IMR-90 (cell line): ENCODE results near the gene GNAT3.

Source experiments
- BHLHE40 ChIP-seq: fragments of 150-350 bp; IDR thresholded peaks from 2 replicates; pipeline ENCODE4 v1.6.1; 2016; ENCODE audit warnings: mild to moderate bottlenecking, low read depth, low read length
- CHD1 ChIP-seq: IDR thresholded peaks from 2 replicates; pipeline ENCODE4 v1.6.1; 2012; ENCODE audit warnings: low read depth, low read length, improper control_type of control experiment
- ELK1 ChIP-seq: fragments of 150-350 bp; IDR thresholded peaks from 2 replicates; pipeline ENCODE4 v1.6.1; 2016; ENCODE audit warnings: low read depth, mild to moderate bottlenecking, low read length, moderate library complexity, borderline replicate concordance
- MAFK ChIP-seq: IDR thresholded peaks from 2 replicates; pipeline ENCODE4 v1.6.1; 2012; ENCODE audit warnings: low read depth, low read length, improper control_type of control experiment
- MAZ ChIP-seq: IDR thresholded peaks from 2 replicates; pipeline ENCODE4 v1.6.1; 2012; ENCODE audit warnings: low read depth, mild to moderate bottlenecking, low read length, improper control_type of control experiment, moderate library complexity, borderline replicate concordance
- POLR2A ChIP-seq: IDR thresholded peaks from 2 replicates; pipeline ENCODE4 v1.6.1; 2012; ENCODE audit warnings: mild to moderate bottlenecking, low read depth, low read length
- RAD21 ChIP-seq: IDR thresholded peaks from 2 replicates; pipeline ENCODE4 v1.6.1; 2012; ENCODE audit warnings: low read length, improper control_type of control experiment
- RCOR1 ChIP-seq: IDR thresholded peaks from 2 replicates; pipeline ENCODE4 v1.6.1; 2012; ENCODE audit warnings: mild to moderate bottlenecking, low read length, improper control_type of control experiment; ENCODE audit not compliant: insufficient replicate concordance
- RFX5 ChIP-seq: IDR thresholded peaks from 2 replicates; pipeline ENCODE4 v1.8.0; 2012; ENCODE audit warnings: low read depth, mild to moderate bottlenecking, low read length, moderate library complexity
- TF ChIP-seq, protein P1 (sequence below): conservative IDR thresholded peaks from 2 replicates; pipeline ENCODE4 v1.5.1; 2012; ENCODE audit warnings: mild to moderate bottlenecking, low read depth, low read length, improper control_type of control experiment

DNA sequence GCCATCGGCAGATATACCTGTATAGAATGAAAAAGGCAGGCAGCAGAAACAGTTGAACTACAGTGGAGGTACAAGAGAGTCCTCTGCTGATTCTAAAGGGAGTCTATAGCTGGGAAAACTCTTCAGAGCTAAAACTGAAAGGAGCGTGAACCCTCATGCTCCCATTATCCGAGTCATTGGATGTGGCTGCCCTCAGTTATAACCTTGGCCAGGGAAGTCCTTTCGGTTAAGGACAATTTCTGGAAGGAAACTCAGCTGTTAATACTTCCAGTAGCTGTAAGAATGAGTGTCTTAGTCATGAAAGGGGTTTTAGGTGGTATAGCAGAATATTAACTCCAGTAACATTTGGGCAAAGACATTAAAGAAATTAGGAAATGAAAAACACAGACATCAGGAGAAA lies 14.6 kb upstream of the GNAT3 start:
- TF ChIP-seq CHD1 (no peak), MAFK (no peak), POLR2A (no peak), RFX5 (no peak), ELK1 (no peak), RCOR1 (no peak), BHLHE40 (no peak), MAZ (no peak), RAD21 (no peak)
- TF ChIP-seq, protein P1, sequence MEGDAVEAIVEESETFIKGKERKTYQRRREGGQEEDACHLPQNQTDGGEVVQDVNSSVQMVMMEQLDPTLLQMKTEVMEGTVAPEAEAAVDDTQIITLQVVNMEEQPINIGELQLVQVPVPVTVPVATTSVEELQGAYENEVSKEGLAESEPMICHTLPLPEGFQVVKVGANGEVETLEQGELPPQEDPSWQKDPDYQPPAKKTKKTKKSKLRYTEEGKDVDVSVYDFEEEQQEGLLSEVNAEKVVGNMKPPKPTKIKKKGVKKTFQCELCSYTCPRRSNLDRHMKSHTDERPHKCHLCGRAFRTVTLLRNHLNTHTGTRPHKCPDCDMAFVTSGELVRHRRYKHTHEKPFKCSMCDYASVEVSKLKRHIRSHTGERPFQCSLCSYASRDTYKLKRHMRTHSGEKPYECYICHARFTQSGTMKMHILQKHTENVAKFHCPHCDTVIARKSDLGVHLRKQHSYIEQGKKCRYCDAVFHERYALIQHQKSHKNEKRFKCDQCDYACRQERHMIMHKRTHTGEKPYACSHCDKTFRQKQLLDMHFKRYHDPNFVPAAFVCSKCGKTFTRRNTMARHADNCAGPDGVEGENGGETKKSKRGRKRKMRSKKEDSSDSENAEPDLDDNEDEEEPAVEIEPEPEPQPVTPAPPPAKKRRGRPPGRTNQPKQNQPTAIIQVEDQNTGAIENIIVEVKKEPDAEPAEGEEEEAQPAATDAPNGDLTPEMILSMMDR = no peak
